Activated naive CD4-positive, alpha-beta T cell treated with anti-CD3 and anti-CD28 coated beads, Interleukin-2, amount 50 U/mL, for 24 hours (primary cell): Measurements from ENCODE around the gene PLEKHN1.
"Not testable (repeated sequence)": the region's sequence is repeated elsewhere in the genome, so short reads cannot be mapped to it uniquely, and the experiment has no call there.

Experiments
- H3K27ac Mint-ChIP-seq: one replicate; pipeline ENCODE4 v1.8.0; 2021; ENCODE audit warnings: mild to moderate bottlenecking, mixed read lengths
- H3K27me3 Mint-ChIP-seq: one replicate; pipeline ENCODE4 v1.8.0; 2021; ENCODE audit warnings: mixed read lengths
- H3K36me3 Mint-ChIP-seq: one replicate; pipeline ENCODE4 v1.8.0; 2021; ENCODE audit warnings: mixed read lengths
- H3K4me1 Mint-ChIP-seq: one replicate; pipeline ENCODE4 v1.8.0; 2021; ENCODE audit warnings: mixed read lengths
- H3K4me3 Mint-ChIP-seq: one replicate; pipeline ENCODE4 v1.8.0; 2021; ENCODE audit warnings: mild to moderate bottlenecking, mixed read lengths
- H3K9me3 Mint-ChIP-seq: one replicate; pipeline ENCODE4 v1.8.0; 2021; ENCODE audit warnings: mixed read lengths

The PLEKHN1 gene

DNA sequence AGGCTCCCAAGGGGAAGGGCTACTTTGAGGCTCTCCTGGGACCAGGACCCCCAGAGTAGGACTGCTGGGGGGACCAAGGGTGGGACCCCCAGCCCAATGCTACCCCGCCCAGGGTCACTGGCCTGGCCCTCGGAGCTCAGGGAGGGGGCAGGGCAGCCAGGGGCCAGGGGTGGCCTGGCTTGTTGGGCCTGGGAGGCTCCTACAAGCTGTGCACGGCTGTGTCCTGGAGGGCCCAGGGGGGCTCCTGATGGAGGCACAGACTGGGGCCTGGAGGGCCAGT lies 31.4 kb downstream of the PLEKHN1 start:
- H3K36me3 Mint-ChIP-seq, result peaks cover under 1% of the 10 kb centered on the region
- H3K4me3 Mint-ChIP-seq, result no peak overlapping the region
- H3K27me3 Mint-ChIP-seq, result peaks cover 4% of the 10 kb centered on the region
- no peaks in the 10 kb centered on the region for H3K9me3 Mint-ChIP-seq
- H3K4me1 Mint-ChIP-seq, result peaks cover 9% of the 10 kb centered on the region
- no peak overlapping the region for H3K27ac Mint-ChIP-seq

DNA sequence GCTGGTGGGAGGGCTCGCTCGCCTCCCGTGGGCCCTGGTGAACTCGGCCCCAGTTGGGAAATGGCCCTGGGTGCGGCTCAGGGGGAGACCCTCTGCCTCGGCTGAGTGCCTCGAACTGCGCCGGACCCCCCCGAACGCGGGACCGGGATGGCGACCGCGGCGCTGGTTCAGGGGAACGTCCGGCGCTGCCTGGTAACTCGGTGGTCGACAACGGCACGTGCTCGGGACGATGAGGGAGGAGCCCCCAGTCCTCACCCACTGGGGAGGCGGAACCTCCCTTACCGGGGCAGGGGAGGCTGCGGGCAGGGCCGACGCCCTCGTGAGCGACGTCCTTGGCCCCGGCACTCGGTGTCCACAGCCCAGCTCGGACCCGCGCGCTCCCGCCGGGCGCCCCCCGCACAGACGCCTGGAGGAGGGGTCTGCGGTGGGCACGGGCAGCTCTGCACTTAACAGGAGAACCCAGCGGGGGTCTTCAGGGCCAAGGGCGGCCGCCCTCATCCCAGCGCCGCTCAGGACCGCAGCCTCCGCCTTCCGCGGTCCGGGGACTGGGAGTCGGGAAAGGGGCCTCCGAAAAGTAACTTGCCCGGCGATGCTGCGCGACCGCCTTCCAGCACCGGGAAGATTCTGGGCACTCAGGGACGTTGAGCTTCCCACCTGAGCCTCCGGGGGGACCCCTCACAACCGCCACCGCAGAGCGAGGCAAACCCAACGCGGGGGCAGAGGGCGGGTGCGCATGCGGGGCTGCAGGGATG lies 31.9 kb downstream of the PLEKHN1 start:
- Mint-ChIP-seq H3K4me3 (no peak overlapping the region), H3K9me3 (no peaks in the 10 kb centered on the region), H3K27me3 (peaks cover 5% of the 10 kb centered on the region), H3K36me3 (no peaks in the 10 kb centered on the region), H3K27ac (no peak overlapping the region), H3K4me1 (peaks cover 8% of the 10 kb centered on the region)

DNA sequence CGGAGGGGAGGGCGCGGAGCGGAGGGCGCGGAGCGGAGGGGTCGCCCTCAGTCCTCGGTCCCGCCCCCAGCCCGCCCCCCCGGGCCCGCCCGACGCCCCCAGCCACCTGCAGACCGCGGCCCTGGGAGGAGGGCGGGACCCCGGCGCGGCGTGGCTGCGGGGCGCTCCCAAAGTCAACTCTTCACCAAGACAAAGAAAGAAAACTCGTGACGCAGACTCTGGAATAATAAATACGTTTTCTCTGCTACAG lies 32.4 kb downstream of the PLEKHN1 start:
- Mint-ChIP-seq H3K4me1 (peaks cover 8% of the 10 kb centered on the region), H3K4me3 (peak overlapping the region; percentile 11), H3K36me3 (no peaks in the 10 kb centered on the region), H3K9me3 (no peaks in the 10 kb centered on the region), H3K27me3 (peaks cover 5% of the 10 kb centered on the region), H3K27ac (no peak overlapping the region)

DNA sequence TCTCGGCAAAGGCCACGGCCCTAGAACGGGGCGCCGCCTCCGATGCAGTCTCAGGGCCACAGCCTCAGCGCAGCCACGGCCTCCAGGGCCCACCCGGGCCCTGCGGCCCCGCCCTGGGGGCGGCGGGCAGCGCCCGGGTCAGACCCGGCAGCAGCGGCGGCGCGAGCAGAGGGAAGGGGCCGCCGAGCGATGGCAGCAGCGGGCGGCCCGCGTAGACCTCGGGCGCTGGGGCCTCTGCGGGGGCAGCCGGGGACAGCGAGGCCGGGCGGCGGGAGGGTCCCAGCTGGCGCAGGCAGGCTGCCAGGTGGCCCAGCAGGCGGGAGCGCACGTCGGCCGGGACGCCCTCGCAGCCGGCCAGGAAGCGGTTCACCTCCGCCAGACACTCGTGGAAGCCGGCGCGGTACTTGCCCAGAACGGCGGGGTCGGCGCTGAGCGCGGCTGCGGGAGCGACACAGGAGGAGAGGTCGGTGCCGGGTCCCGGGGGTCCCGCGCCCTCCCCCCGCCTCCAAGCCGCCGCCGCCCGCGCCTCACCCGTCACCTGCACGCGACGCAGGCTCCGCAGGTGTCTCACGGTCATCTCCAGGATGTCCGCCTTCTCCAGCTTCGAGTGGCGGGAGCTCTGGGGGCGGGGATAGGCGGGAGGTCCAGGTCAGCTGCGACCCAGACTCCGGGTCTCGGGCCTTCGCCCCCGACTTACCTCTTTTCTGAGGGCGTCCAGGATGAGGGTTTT lies 32.9 kb downstream of the PLEKHN1 start:
- Mint-ChIP-seq H3K27ac (no peak overlapping the region), H3K4me1 (peaks cover 8% of the 10 kb centered on the region), H3K36me3 (no peaks in the 10 kb centered on the region), H3K9me3 (no peaks in the 10 kb centered on the region), H3K4me3 (peak overlapping the region; percentile 51), H3K27me3 (peaks cover 5% of the 10 kb centered on the region)

DNA sequence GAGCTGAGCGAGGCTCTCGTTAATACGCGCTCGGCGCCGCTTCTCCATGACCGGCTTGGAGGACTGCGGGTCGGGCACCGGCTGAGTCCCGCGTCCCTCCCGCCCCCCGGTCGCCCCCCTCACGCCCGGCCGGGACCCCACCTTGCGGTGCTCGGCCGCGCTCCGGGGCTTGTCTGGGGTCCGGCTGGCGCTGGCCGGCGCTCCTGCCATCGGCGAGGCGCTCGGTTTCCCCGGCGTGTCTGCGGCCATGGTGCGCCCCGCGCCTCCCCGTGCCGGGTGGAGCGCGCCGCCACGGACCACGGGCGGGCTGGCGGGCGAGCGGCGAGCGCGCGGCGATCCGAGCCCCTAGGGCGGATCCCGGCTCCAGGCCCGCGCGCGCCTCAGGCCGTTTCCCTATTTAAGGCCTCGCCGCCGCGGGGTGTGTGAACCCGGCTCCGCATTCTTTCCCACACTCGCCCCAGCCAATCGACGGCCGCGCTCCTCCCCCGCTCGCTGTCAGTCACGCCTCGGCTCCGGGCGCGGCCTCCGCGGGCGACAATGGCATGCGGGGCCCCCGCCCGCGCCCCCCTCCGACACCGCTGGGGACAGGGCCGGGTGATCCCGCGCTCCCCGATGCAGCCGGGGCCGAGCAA lies 33.6 kb downstream of the PLEKHN1 start, which contains the start of gene HES4:
TSS of gene HES4 (minus strand) at position 373 of the 632 bp plus-strand sequence. CDS start at position 249, 124 bp downstream.
- Mint-ChIP-seq H3K27me3 (peaks cover 11% of the 10 kb centered on the region), H3K4me3 (peak within 1 kb of the TSS; percentile 86), H3K4me1 (peaks cover 12% of the 10 kb centered on the region), H3K9me3 (no peaks in the 10 kb centered on the region), H3K36me3 (peaks cover 1% of the 10 kb centered on the region), H3K27ac (peak within 1 kb of the TSS; percentile 92)

DNA sequence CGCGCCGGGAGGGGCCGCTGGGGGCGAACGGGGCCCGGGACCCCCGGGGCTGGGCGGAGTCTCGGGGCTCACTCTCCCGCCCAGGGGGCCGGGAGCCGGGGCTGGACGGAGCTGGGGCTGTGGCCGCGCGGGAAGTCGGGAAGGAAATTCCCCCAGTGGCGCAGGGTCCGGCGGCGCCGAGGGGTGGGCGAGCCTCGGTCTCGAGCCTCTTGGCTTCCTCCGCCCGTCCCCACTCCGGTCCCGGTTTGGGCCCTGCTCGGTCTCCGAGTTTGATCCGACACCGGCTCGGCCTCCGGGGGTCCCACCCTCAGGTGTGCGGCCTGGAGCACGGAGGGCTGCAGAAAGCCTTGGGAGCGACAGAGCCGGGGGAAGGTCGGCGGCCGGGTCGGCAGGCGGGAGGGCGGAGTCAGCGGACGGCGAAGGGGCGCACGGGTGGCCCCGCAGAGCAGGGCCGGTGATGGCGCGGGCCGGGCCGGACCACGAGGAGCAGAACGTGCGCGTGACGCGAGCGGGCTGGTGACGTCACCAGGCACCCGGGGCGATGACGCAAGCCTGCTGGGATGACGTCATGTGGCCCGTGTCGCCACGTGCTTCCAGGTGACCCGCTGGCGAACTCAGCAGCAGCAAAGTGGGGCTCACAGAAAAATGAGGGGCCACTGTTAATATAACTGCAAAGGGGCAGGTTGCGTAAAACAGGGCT lies 34.2 kb downstream of the PLEKHN1 start:
- H3K4me3 Mint-ChIP-seq, result peak overlapping the region; percentile 86
- H3K27ac Mint-ChIP-seq, result peak overlapping the region; percentile 92
- H3K36me3 Mint-ChIP-seq, result peaks cover 4% of the 10 kb centered on the region
- H3K27me3 Mint-ChIP-seq, result peaks cover 16% of the 10 kb centered on the region
- H3K9me3 Mint-ChIP-seq, result no peaks in the 10 kb centered on the region
- H3K4me1 Mint-ChIP-seq, result peaks cover 17% of the 10 kb centered on the region

DNA sequence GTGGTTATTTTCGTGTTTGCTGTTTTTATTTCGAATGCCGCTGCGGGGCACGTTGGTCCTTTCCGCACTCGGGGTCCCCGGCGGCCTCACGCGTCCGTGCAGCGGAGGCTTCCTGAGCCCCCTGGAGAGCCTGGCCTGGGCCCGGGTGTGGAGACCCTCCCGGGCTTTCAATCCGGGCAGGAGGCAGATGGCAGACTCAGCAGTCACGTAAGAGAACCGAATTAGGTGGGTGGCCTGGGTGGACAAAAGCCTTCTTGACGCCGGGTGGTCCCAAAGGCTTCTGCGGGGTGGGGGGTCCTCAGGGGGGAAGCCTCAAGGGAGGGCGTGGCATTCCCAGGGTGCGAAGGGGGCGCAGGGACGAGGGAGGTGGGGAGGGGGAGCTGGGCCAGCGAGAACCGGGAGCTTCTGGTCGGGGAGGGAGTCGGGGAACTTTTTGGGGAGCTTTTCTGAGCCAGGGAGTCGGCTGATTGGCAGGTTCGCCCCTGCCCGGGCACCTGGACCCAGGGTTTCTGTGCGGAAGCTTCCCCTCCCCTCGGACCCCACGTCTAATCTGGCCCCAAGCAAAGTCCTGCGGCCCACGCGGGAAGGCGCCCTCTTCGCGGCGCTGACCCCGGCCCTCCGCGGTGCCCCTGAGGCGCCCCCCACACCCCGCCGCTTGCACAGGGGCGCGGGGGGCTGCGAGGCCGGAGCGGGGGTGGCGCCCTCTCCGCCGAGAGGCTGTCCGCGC lies 34.9 kb downstream of the PLEKHN1 start:
- peak overlapping the region; percentile 86 for H3K4me3 Mint-ChIP-seq
- peaks cover 14% of the 10 kb centered on the region for H3K27me3 Mint-ChIP-seq
- H3K27ac Mint-ChIP-seq, result peak overlapping the region; percentile 92
- peaks cover 4% of the 10 kb centered on the region for H3K36me3 Mint-ChIP-seq
- H3K4me1 Mint-ChIP-seq, result peaks cover 16% of the 10 kb centered on the region
- H3K9me3 Mint-ChIP-seq, result no peaks in the 10 kb centered on the region

DNA sequence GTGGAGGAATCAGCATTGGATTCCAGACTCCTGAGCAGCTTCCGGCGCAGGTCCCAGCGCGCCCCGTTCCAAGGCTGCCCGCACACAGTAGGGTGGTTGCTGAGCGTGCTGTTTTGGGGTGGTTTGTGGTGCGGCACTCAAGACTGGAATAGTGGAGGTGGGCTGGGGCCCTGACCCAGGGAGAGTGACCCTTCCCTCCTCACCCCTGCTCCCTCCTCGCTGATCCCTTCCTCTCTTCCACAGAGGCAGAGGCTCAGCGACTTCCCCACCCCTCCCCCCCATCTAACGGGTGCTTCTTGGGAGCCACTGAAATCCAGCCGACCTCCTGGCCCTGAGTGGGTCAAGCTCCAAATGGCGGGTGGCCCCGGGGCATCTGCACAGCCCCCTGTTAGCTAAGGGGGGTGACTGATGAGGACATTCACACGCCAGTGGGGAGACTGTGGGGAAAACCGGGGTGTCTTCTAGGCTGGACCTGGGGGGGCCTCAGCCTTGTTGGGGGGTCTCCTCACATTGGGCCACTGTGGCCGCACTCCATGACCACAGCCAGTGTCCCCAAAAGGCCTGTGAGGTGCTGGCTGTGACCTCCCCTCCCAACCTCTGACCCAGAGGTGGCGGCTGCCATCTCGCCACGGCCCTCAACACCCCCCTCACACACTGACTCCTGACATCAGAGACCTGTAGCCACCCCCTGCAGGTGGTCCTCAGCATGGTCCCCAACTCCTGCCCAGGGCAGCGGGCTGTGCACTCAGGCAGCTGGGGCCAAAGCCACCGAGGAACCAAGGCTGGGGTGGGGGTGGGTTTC lies 37.5 kb downstream of the PLEKHN1 start:
- Mint-ChIP-seq H3K27me3 (peaks cover 12% of the 10 kb centered on the region), H3K9me3 (no peaks in the 10 kb centered on the region), H3K4me1 (peaks cover 16% of the 10 kb centered on the region), H3K4me3 (no peak overlapping the region), H3K36me3 (peaks cover 4% of the 10 kb centered on the region), H3K27ac (no peak overlapping the region)

DNA sequence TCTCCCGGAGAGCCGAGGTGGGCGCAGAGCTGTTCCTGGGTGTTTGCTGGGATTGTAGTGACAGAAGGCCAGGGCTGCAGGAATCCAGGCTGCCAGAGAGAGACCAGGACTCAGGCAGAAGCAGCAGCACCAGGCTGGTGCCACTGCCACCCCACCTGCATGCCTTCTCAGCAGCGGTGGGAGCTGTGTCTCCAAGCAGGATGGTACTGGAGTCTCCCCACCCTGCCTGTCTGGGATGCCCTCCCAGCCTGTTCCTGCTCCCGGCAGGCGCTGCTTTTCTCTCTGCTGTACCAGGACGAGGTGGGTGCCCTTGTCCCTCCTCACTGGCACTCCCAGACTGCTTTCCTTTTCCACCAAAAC lies 38.1 kb downstream of the PLEKHN1 start:
- H3K27ac Mint-ChIP-seq, result peak overlapping the region; percentile 86
- peaks cover 12% of the 10 kb centered on the region for H3K27me3 Mint-ChIP-seq
- peak overlapping the region; percentile 15 for H3K4me3 Mint-ChIP-seq

DNA sequence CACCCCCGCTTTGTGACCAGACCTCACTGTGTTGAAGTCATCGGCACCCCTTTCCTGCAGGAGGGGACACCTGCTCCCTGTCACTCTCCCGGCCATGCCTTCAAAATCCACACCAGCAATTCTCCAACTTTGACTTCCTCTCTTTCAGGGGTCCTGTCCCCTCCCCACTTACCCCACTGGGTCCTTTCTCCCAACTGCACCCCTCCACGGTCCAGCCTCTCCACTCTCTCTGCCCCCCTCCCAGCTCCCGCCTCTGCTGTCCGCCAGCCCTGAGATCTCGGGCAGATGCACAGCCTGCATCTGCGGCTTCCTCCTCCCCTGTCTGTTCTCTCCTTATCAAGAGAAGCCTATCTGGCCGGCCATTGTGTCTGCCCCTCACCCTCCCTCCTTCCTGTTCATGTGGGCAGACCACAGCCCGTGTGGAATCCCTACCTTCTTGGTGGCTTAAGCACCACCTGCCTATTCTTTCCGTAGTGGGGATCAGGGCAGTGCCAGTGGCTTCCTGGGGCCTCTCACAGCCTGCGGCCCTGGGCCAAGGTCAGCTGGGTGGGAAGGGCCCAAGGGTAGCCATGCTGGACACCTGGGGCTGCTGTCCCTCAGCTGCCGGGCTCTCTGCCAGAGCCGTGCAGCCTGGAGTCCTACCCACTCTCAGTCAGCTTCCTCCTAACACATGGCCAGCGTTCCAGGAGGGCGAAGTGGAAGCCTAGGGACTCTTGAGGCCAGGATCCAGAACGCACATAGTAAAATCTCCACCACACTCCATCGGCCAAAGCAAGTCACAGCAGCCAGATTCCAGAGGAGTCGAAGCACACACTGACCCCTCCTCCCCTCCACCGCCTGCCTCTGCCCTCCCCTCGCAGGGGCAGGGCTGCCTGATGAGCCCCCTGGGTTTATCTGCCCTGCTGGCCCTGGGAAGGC lies 38.8 kb downstream of the PLEKHN1 start:
- peak overlapping the region; percentile 86 for H3K27ac Mint-ChIP-seq

More for the DNA sequence above, 38.1 kb downstream of the PLEKHN1 start:
- Mint-ChIP-seq H3K36me3 (peaks cover 4% of the 10 kb centered on the region), H3K4me1 (peaks cover 19% of the 10 kb centered on the region), H3K9me3 (no peaks in the 10 kb centered on the region)

DNA sequence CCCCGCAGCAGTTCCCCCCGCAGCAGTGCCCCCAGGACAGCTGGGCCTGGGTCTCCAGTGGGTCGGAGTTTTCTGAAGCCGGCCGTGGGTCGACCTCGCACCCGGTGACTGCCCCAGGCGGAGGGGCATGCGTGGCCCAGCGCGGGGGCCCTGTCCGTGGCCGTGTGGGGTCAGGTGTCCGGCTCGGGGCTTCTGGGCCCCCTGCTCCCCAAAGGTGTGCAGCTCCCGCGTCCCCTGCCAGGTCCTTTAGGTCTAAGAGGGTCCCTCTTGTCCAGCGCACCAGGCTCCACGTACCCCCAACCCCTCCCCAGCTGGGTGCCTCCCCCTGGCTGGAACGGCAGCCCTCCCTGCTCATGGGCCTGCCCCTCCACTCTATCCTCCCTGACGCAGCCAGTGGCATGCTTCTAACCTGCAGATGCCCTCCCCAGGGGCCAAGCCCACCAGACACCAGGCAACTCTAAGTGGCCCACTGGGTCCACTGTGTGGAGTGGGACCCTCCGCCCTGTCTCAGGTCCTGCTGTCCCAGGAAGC lies 39.6 kb downstream of the PLEKHN1 start:
- peaks cover 4% of the 10 kb centered on the region for H3K36me3 Mint-ChIP-seq
- H3K4me3 Mint-ChIP-seq, result no peak overlapping the region
- H3K27me3 Mint-ChIP-seq, result peaks cover 12% of the 10 kb centered on the region
- no peak overlapping the region for H3K27ac Mint-ChIP-seq
- peaks cover 16% of the 10 kb centered on the region for H3K4me1 Mint-ChIP-seq
- no peaks in the 10 kb centered on the region for H3K9me3 Mint-ChIP-seq

More for the DNA sequence above, 38.8 kb downstream of the PLEKHN1 start:
- no peaks in the 10 kb centered on the region for H3K9me3 Mint-ChIP-seq
- H3K27me3 Mint-ChIP-seq, result peaks cover 12% of the 10 kb centered on the region
- peak overlapping the region; percentile 15 for H3K4me3 Mint-ChIP-seq
- peaks cover 4% of the 10 kb centered on the region for H3K36me3 Mint-ChIP-seq
- H3K4me1 Mint-ChIP-seq, result peaks cover 19% of the 10 kb centered on the region

DNA sequence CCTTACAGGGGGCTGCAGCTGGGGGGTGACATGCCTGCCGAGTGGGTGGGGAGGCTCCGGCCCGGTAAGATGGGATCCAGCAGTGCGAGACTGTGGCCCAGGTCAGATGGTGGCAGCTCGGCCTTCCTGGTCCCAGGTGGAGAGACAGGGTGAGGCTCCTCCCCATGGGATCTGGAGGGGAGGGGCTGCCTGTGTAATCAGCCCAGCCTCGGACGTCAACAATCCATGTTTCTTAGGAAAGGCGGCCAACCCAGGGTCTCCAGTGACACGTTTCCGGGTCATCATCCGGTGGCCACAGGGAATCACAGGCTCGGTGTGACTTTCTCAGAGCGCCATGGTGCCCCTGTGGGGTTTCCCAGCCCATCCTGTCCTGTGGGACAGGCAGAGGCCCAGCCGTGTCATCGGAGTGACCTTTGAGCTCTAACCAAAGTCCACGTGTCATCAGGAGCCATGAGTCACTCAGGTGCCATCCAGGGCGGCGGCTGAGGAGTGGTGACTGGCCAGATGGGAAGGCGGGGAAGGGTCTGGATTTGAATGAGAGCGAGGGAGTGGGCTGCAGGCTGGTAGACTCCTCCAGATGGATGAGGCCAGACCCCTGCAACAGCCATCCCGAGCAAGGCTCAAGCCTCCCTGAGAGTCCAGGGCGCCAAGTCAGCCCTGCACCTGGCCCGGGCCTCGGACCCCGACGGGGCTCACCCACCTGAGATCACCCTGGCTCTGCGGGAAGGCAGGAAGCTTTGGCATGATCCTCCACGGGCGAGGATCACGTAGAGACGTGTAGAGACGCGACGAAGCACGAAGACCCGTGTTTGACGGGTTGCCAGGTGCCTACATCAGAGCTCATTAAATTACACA lies 40.2 kb downstream of the PLEKHN1 start:
- peaks cover 12% of the 10 kb centered on the region for H3K27me3 Mint-ChIP-seq
- H3K9me3 Mint-ChIP-seq, result no peaks in the 10 kb centered on the region
- no peak overlapping the region for H3K4me3 Mint-ChIP-seq
- no peak overlapping the region for H3K27ac Mint-ChIP-seq
- H3K4me1 Mint-ChIP-seq, result peaks cover 15% of the 10 kb centered on the region
- peaks cover 4% of the 10 kb centered on the region for H3K36me3 Mint-ChIP-seq

DNA sequence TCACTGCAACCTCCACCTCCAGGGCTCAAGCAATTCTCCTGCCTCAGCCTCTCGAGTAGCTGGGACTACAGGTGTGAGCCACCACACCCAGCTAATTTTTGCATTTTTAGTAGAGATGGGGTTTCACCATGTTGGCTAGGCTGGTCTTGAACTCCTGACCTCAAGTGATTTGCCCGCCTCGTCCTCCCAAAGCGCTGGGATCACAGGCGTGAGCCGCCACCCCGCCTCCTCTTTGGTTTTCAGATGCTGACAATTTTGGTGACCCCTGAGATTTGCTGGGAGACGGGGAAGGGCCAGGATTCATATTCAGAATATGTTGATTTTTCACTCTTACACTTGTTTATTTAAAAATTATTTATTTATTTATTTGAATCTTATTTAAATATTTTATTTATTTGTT lies 43.8 kb downstream of the PLEKHN1 start:
- not testable (repeated sequence) for H3K36me3 Mint-ChIP-seq, H3K4me3 Mint-ChIP-seq, H3K27ac Mint-ChIP-seq, H3K27me3 Mint-ChIP-seq, H3K9me3 Mint-ChIP-seq
- H3K4me1 Mint-ChIP-seq, result peaks cover 33% of the 10 kb centered on the region
